Activated CD8-positive, alpha-beta memory T cell treated with anti-CD3 and anti-CD28 coated beads for 4 hours (primary cell): ENCODE data around the gene CORO1C.
"Not testable (repeated sequence)": the region's sequence is repeated elsewhere in the genome, so short reads cannot be mapped to it uniquely, and the experiment has no call there.

Source experiments
- DNase-seq, 2 donors: peaks; one replicate each; pipeline ENCODE4 v3.0.0-alpha.2; 2020; ENCODE audit warnings: low read depth in 2 of 2

The CORO1C gene

GRCh38 chr12:108731105-108731865 is at the start of gene CORO1C:
TSS of gene CORO1C (minus strand) at chr12:108731518. CDS start at chr12:108701318, 30,200 bp downstream.
- peak; percentile 87 to 88 for DNase-seq

- DNase-seq: no peak
Measured at GRCh38 chr12:108779998-108780688, 48.8 kb upstream of the CORO1C start.

- DNase-seq: no peak
Measured at GRCh38 chr12:108778053-108778452, 46.7 kb upstream of the CORO1C start.

- DNase-seq: no peak
Measured at GRCh38 chr12:108777156-108777555, 45.8 kb upstream of the CORO1C start.

GRCh38 chr12:108773798-108774788 is 42.8 kb upstream of the CORO1C start:
- DNase-seq: no peak

- DNase-seq: no peak
Measured at GRCh38 chr12:108772891-108773797, 41.8 kb upstream of the CORO1C start.

GRCh38 chr12:108772247-108772646 is 40.9 kb upstream of the CORO1C start:
- no peak for DNase-seq

GRCh38 chr12:108771835-108772234 is 40.5 kb upstream of the CORO1C start:
- DNase-seq: not testable (repeated sequence)

GRCh38 chr12:108770963-108771362 is 39.6 kb upstream of the CORO1C start:
- no peak for DNase-seq

- no peak for DNase-seq
Measured at GRCh38 chr12:108770269-108770829, 39.0 kb upstream of the CORO1C start.

GRCh38 chr12:108768591-108769500 is 37.5 kb upstream of the CORO1C start:
- no peak for DNase-seq

GRCh38 chr12:108766294-108766693 is 35.0 kb upstream of the CORO1C start:
- no peak for DNase-seq

GRCh38 chr12:108765289-108765764 is 34.0 kb upstream of the CORO1C start:
- DNase-seq: no peak

- no peak for DNase-seq
Measured at GRCh38 chr12:108764540-108765288, 33.4 kb upstream of the CORO1C start.

GRCh38 chr12:108761226-108761625 is 29.9 kb upstream of the CORO1C start:
- no peak for DNase-seq

- no peak for DNase-seq
Measured at GRCh38 chr12:108759924-108760323, 28.6 kb upstream of the CORO1C start.

- DNase-seq: no peak
Measured at GRCh38 chr12:108757856-108758255, 26.5 kb upstream of the CORO1C start.

- DNase-seq: no peak
Measured at GRCh38 chr12:108756421-108756820, 25.1 kb upstream of the CORO1C start.

- DNase-seq: no peak
Measured at GRCh38 chr12:108755481-108755880, 24.2 kb upstream of the CORO1C start.
